Raji (cell line): ENCODE data around the gene HOXB3.

Experiments
- POLR2A ChIP-seq: IDR thresholded peaks from 2 replicates; pipeline ENCODE4 v1.6.1; 2011; ENCODE audit warnings: low read depth, low read length, control low read depth; ENCODE audit not compliant: insufficient read depth

The HOXB3 gene

DNA sequence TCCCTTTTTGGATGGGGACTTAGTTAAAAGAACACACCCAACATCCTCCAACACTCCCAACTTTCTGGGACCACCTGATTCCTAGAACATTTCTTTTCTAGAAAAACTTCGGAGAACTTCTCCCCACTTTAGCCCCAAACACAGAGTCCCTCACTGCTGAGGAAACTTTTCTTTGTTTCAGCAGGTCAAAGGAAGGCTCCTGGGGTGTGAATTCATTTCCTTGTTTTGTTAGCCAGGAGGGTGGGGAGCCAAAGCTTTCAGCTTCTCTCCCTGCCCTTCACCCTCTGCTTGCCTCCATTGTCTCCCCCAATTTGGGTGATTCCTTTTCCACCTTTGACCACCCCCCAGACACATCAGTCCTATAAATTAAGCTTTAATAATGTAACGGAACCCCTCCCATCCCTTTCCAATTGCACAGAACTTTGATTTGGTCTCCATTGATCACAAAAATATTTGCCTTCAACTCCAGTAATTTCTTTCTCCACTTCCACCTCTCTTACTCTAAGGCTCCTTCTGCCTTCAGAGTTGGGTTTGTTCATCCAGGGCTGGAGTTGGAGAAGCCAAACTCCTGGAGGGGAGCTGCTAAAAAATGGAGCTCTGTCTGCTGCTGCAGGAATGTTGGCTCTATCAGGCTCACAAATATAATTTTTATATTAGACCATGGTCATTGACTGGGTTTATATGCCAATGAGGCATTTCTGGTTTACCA is 22.2 kb downstream of the HOXB3 start:
- no peak for TF ChIP-seq POLR2A

DNA sequence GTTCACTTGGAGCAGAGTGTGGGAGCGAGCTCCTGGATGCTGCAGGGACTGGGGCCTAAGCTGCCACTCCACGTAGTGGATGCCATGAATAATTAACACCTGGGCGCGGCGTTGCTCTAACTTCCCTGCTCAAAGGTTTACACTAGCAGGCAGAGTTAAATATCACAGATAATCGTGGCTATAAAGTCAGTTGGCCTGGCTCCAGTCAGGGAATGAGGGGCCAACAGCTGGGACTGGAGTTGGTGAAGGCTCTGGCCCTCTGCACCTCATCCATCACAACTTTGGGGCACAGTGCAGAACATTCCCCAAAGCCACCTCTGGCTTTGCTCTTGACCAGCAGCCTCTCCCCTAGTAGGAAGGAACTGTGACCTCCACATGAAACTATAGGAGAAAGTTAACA is 22.8 kb downstream of the HOXB3 start:
- no peak for TF ChIP-seq POLR2A

DNA sequence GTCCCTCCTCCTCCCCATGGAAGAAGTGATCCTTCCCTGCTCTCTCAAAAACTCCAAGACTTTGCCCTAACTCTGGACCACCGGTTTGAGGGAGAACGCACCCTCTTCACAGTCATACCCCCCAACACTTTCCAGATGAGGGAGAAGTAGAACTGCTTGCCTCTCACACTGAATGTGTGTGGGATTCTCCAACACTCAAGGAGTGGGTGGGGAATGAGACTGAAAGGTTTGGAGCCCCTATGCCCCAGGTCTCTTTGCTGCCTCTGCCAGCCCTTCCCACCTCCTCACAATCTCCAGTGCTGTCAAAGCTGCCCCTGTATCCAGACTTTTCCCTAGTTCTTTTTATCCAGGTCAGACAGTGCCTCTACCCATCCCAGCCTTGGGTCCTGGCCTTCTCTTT is 23.3 kb downstream of the HOXB3 start:
- TF ChIP-seq POLR2A = no peak

DNA sequence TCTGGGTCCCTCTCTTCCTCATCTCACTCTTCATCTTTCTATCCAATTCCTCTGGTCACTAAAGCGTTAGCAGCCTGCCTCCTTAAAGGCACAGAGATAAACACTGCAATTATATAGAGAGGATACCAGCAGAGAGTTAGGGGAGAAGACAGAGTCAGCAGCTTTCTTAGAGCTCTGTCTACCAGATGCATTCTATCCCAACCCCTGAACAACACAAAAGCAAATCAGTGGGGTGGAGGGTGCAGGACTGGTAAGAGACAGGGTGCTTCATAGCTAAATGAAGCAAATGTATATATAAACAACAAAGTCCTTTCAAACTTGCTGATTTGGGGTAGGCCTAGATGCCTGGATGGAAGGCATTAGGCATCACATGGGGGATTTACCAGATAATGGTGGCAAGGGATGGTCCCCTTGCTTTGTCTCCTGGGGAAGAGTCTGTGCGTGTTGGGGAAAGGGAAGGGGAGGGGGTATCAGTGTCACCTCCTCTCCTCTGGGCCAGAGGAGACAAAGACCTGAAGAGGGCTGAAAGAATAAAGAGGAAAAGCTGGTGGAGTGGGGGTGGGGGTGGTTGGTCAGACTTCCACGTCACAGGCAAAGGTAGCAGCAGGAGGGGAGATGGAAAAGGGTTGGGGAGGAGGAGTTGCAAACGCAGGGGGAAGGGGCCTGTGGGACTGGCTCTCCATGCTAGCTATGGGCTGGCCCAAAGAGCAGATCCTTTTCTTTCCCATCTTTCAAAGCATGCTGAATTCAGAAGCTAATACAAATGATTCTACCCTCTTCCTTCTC is 23.9 kb downstream of the HOXB3 start:
- no peak for TF ChIP-seq POLR2A

DNA sequence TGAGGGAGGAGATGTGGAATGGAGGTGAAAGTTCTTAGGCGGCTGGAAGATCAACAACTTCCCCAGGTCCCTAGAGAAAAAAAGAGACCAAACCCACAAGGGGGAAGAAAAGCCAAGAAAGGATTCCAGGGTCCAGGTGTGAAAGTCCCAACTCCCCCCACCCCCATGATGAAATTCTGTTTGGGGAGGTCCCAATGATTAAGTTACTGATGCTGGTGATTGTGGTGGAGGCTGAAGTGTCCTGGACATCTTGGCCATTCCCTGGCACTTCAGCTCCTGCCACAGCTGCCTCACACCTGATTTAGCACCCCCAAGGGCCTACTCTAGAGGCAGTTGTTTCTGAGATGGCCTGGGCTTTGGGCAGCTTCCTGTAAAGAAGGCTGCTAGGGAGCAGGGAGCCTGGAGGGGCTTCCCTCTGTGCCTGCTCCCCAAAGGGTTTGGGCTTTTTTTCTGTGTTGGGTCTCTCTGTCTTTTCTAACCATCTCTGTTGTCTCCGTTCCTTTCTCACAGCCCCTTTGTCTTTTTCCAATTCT is 25.0 kb downstream of the HOXB3 start:
- TF ChIP-seq POLR2A = no peak

DNA sequence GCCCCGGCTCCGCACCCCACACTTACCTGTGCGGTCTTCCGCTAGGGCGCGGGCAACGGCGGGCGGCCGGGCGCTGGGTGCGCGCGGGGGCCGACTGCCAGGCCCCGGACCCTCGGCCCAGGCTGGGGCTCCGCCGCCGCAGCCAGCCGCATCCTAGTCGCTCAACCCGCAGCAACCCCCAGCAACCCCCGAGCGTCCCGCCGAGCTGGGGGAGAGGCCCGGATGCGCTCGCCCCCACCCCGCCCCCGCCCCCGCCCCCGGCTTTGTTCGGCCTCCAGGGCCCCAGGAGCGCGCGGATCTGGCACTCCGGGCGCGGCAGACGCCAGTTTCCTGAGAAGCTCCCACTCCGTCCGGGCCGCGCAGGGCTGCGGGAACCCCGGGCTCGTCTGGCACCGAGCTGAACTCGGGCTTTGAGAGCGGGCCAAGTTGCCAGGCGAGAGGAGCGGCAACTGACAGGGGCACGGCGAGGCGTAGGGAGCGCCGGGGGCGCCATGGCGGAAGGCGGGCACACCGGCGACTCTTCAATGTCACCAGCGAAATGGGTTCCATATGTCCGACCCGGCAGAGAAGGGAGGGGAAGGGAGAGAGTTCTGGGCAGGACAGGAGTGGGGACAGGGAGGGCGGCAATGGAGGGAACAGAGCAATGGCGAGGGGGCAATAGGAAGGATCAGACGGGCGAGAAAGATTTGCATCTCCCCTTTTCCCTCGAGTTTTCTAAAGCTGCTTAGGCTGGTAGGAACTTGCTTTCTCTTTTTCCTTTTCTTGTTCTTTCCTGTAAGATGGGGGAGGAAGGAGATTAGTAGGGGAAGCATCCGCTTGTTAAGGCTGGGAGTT is 25.6 kb downstream of the HOXB3 start:
- TF ChIP-seq POLR2A = no peak

DNA sequence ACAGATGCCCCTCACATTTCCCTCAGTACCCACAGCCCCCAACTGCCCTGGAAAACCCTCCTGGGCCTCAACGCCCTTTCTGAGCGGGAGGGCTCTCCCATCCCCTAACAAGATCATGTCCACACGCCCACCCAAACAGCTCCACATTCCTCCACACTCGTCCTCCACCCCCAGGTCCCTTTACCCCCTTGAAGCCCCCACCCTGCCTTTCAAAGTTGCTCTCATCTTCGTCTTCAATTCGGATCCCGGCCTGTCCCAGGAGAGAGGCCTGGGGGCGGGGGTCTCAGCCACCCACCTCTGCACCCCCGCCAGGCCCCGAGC is 26.2 kb downstream of the HOXB3 start:
- no peak for TF ChIP-seq POLR2A

DNA sequence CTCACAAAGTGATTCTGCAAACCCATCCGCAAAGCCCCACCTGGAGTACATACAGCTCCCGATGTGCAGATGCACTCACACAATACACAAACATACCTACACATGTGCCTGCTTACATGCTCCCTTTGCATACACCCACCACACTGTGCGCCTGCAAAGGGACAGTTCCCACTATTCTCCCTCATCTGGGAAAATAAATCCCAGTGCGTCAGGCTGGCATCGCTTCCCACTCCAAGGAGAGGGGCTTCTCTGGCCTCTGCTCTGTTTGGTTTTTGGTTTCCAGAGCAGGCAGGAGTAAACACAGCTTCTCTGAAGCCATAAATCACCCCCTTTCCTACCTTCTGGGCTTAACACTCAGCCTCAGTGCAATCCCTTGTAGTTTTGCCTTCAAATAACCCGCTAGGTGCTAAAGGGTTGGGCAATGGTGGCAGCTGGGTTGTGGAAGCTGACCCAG is 26.6 kb downstream of the HOXB3 start:
- no peak for TF ChIP-seq POLR2A

DNA sequence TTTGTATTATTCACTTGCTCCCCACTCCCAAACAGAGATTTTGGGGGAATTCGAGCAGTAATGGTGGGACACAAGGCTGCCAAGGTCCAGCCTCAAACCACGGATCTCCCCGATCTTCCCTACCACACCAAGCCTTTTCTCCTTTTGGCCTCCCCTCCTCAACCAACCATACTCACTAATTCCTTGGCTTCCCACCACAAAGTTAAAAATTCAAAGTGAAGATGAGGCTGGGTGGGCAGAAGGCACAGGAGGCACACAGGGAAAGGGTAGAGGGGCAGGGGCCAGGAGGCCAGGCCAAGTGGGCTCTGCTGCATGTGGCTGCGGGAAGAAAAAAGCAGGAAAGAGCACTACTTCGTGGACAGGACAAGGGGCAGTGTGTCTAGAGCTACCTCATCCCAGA is 27.1 kb downstream of the HOXB3 start:
- no peak for TF ChIP-seq POLR2A

DNA sequence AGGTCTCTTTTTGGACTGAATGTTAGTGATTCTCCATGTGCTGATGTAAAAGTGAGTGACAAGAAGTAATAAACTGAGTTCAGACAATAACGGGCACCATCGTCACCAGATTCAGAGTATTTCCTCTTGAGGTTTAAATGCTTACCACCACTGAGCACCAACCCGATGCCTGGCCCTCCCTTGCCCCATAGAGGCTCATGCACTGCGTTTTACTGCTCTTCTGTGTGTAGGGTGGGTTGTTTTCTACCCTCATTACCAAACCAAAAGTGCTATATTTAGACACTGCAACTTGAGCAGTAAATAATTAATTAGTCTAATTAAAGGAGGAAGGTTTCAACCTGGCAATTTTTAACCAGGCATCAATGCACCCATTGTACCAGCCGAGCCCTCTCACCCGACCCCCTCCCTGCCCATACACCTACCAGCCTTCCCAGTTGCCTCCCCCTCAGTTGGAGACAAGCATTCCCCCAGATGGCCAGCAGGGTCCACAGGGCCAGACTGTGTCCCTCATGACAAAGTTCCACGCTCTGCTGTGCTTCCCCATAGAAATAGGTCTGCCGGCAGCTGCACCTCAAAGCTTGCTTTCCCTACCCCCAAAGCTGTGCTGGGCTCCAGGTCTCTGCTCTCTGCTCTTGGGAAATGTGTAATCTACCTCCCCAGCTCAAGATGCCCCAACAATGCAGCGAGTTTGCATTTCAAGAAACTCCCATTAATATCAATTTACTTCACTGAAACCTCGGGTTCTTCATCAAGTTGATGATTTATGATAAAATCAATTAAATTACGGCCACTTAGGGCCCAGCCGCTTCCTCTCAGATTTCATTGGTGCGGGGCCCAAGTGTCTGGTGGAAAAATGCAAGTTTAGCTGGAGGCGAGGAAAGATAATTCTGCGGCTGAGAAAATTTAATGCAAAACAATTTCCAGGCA is 27.9 kb downstream of the HOXB3 start:
- TF ChIP-seq POLR2A = no peak

DNA sequence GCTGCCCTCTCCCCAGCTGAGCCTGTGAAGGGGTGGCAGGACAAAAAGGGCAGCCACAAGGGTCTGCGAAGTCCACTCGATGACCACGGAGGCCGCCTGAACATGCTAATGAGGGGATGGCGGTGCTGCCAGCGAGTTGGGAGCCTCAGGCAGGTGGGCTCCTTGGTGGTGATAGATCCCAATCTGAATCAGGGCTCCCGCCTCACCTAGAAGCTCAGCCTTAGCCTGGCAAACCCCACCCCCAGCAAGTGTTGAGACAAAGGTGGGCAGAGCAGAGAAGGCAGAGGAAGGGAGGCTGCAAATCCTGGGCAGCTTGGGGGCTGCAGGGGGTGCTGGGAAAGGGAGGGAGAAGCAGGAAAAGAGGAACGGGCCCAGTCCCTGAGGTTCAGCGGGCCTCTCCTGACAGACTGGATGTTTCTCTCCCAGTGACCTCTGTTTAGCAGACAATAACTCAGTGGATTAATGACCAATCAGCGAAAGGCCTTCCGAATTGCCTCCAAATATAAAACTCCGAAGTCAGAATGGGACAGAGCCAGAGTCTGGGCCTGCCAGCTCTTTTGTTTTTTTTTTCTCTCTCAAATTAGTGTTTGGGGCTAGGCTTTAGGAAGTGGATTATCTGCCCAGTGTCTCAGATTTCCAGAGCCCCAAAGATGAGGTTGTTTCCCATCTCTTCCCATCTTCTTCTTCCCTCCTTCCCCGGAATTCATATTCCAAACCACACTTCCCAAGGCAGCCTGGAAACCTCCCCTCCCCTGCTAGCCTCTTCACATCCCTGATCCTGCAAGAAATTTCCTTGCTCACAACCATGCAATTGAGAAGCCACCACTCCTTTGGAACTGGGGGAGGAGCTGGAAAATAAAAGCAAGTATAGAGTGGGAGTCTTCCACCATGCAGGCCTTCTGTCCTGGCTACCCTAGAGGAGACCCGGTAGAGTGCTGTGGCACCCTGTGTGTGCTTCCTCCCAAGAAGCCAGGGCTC is 29.9 kb downstream of the HOXB3 start:
- TF ChIP-seq POLR2A = no peak

DNA sequence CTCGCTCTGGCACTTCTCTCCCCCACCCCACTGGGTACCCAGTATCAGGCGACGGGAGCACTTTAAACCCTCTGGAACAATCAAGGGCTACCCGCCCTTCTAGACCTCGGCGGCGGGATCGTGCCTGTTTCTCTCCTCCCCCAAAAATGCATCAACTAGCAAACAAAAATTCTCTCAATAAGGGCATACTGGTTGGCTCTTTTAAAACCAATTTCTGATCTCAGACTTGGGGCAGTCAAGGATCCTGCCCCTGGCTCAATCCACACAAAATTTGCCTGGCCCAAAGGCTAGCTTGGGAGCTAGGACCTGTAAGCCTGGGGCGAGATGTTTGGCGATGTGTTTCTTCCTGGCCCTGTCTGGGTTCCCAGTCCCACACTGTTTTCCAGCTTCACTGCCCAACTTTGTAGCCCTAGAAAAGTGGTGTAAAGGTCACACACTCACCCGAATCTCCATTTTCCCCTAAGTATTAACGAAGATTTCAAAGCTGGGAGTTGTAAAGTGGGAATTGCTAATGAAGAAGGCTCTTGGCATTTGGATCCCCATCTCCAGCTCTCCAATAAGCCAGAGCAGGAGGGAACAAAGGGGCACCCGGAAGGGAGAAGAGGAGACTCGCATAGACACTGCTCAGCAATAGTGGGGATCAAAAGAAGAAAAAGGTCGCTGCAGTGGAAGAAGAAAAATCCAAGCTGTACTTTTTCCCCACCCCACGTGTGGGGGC is 30.8 kb downstream of the HOXB3 start:
- TF ChIP-seq POLR2A = no peak

DNA sequence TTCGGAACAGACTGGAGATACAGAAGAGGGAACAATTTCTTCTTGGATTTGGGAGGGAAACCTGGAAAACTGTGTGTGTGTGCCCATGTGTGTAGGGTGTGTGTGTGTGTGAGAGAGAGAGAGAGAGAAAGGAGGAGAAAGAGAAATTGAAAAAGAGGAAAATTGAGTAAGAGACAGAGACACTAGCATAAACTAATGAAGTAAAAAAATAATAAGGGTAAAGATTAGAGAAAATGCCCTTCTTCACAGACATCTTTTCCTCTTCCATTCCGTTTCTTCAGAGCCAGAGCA is 31.3 kb downstream of the HOXB3 start:
- no peak for TF ChIP-seq POLR2A

DNA sequence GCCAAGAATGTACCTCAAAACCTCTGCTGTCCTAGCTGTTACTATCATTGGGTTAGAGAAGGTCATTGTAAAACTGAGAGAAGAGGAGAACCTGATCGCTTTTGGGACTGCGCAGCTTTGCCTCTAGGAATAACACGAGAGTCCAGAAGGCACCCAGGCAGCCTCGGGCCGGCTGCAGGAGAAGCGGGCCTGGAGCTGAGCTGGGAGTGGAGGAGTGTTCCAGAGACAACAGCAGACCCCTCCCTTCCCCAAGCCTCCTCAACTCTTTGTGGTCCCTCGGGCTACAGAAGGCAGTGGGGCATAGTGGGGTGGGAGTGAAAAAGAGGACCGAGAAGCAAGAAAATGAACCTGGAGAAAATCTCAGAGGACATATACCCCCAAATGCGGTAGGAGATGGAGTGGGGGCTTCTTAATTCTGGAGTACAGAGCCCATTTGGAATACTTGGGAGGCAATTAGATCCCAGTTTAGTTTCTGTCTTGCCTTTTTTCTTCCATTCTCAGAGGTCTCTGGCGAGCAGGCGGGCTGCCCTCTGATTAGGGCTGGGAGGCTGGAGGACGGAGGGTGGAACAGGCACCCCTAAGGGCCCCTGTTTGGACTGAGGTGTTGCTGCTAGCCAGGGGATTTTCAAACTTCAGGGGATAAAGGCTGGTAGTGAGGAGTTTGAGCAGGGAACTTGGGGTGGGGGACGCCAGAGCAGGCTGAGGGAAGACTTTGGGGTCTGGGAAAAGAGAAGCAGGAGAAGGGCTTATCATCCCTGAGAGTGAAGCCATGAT is 31.8 kb downstream of the HOXB3 start:
- no peak for TF ChIP-seq POLR2A
